GM19035 (cell line): Measurements from ENCODE around the gene HLCS.

Experiments used
- ATAC-seq: cut with Tn5 transposase; IDR thresholded peaks from one replicate; pipeline ENCODE4 v1.9.1; 2021; ENCODE audit not compliant: unreplicated experiment

Gene HLCS

GRCh38 chr21:36706951-36707762, 259.3 kb downstream of the HLCS start:
- no peak for ATAC-seq

GRCh38 chr21:36706482-36706852, 260.0 kb downstream of the HLCS start:
- ATAC-seq: no peak

- ATAC-seq: no peak
Measured at GRCh38 chr21:36705679-36706481, 260.6 kb downstream of the HLCS start.

- no peak for ATAC-seq
Measured at GRCh38 chr21:36704958-36705678, 261.4 kb downstream of the HLCS start.

DNA sequence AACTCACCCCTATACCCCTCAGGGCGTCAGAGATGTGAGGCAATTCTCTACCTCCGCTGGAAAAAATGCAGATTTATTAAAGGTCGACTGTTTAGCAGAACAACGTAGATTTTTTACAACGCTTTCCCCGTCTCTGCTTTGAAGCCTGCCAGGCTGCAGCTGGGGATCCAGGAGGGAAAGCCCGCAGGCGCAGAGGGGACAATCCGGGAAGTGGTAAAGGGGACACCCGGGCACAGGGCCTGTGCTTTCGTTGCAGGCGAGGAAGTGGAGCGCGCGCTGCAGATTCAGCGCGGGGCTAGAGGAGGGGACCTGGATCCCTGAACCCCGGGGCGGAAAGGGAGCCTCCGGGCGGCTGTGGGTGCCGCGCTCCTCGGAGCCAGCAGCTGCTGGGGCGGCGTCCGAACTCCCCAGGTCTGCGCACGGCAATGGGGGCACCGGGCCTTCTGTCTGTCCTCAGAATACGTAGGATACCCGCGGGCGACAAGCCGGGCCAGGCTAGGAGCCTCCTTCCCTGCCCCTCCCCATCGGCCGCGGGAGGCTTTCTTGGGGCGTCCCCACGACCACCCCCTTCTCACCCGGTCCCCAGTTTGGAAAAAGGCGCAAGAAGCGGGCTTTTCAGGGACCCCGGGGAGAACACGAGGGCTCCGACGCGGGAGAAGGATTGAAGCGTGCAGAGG, 262.1 kb downstream of the HLCS start:
- no peak for ATAC-seq

DNA sequence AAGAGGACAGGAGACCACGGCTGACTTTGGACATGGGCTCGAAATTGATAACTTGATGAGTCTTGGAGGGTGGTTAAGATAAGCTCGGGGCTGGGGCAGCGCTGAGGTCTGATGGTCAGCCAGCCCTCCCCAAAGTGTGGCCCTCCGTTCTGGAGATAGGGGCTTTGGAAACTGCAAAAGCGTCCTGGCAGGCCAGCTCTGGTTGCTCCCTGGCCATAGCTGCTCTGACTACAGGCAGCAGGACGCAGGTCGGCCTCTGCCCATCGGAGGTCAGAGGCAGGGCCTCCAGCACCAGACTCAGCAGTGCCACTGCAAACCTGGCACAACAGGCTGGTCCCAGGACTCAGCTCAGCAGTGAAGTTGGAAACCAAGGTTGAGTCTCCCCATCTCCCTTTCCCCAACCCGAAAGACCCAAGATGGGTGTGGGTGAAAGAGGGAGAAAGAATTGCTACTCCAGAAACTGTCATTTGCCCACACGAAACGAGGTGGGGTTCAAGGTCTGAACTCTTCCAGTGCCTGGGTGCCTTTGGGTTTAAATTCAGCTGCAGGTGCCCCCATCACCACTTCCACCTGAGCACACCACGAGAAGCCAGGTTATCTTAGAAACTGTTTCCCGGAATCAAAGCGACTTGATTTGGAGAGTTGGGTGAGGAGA, 262.7 kb downstream of the HLCS start:
- no peak for ATAC-seq

- ATAC-seq: no peak
Measured at GRCh38 chr21:36703123-36703522, 263.3 kb downstream of the HLCS start.

GRCh38 chr21:36702622-36702968, 263.9 kb downstream of the HLCS start:
- no peak for ATAC-seq

DNA sequence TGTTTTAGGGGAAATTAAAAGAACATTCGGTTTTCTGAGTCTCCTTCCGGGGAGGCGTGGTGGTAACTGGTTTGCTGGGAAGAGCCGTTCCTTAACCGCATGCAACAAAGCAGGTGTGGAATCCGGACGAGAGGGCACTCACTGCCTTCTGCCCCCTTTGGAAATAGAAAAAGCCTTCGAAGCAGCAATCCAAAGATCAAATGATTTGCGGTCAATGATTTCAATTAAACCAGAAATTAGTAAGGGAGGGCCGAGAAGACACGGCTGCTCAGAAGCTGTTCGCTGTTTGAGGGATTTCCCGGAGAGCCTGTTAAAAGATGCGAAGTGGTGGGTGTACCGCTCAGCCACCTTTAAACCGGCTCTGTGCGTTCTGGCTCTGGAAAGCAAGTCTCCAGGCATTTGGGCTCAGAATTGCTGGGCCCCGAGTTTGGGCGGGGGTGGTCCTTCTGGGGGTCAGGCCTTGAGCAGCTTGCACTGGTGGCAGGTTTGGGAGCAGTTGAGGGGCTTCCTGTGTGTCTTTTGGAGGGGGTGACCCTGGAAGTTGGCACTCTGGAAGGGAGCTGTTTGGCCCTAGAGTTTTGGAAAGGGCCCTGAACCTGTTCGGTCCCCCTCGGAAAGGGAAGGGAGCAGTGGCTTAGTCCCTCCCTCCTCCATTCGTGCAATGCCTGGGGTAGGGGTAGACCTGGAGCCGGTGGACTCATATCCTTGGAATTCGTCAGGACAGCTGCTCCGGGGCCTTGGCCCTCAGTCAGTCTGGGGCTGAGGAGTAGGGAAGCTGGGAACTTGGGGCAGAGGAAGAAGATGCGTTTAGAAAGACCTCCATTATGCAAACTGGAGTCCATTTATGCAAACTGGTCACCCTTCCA, 264.5 kb downstream of the HLCS start:
- ATAC-seq: no peak

- ATAC-seq: no peak
Measured at GRCh38 chr21:36700971-36701755, 265.3 kb downstream of the HLCS start.
